Astrocyte of the spinal cord (primary cell): ENCODE measurements around the gene TNFRSF14.

Experiments used
- DNase-seq: peaks from one replicate; pipeline ENCODE4 v3.0.0; 2011; ENCODE audit warnings: low read depth, low spot score
- H3K4me3 ChIP-seq: 2 replicates; pipeline ENCODE4 v1.5.1; 2011; ENCODE audit warnings: low read depth, mild to moderate bottlenecking, low read length, moderate library complexity
- CTCF ChIP-seq: IDR thresholded peaks from 2 replicates; pipeline ENCODE4 v1.5.1; 2012; ENCODE audit warnings: low read depth, mild to moderate bottlenecking, low read length, inconsistent platforms
- in situ Hi-C: cut with HindIII; loops from 2 replicates; pipeline ENCODE4 v1.10.0; 2017; ENCODE audit warnings: low sequenced_read_pairs

Gene TNFRSF14

GRCh38 chr1:2558420-2558819 is 2.2 kb downstream of the TNFRSF14 start:
- no peak overlapping the region for H3K4me3 ChIP-seq
- in situ Hi-C loops: no loop called here
- no peak for TF ChIP-seq CTCF
- no peak for DNase-seq

GRCh38 chr1:2558861-2559260 is 2.7 kb downstream of the TNFRSF14 start:
- no peak for DNase-seq
- in situ Hi-C loops: no loop called here
- no peak for TF ChIP-seq CTCF
- no peak overlapping the region for H3K4me3 ChIP-seq

GRCh38 chr1:2559509-2560298 is 3.5 kb downstream of the TNFRSF14 start:
- DNase-seq: no peak
- in situ Hi-C loops: no loop called here
- no peak for TF ChIP-seq CTCF

GRCh38 chr1:2560299-2561073 is 4.3 kb downstream of the TNFRSF14 start:
- no peak for TF ChIP-seq CTCF
- no peak overlapping the region for H3K4me3 ChIP-seq
- in situ Hi-C loops: no loop called here
- no peak for DNase-seq

More at GRCh38 chr1:2559509-2560298, 3.5 kb downstream of the TNFRSF14 start:
- no peak overlapping the region for H3K4me3 ChIP-seq

- no peak overlapping the region for H3K4me3 ChIP-seq
- no peak for TF ChIP-seq CTCF
- in situ Hi-C loops: no loop called here
- DNase-seq: no peak
Measured at GRCh38 chr1:2561446-2561845, 5.3 kb downstream of the TNFRSF14 start.

GRCh38 chr1:2561898-2562895 is 6.0 kb downstream of the TNFRSF14 start:
- in situ Hi-C loops: no loop called here
- no peak overlapping the region for H3K4me3 ChIP-seq
- DNase-seq: no peak
- TF ChIP-seq CTCF: no peak
